ENCODE measurements around the gene APRT.

APRT gene

DNA sequence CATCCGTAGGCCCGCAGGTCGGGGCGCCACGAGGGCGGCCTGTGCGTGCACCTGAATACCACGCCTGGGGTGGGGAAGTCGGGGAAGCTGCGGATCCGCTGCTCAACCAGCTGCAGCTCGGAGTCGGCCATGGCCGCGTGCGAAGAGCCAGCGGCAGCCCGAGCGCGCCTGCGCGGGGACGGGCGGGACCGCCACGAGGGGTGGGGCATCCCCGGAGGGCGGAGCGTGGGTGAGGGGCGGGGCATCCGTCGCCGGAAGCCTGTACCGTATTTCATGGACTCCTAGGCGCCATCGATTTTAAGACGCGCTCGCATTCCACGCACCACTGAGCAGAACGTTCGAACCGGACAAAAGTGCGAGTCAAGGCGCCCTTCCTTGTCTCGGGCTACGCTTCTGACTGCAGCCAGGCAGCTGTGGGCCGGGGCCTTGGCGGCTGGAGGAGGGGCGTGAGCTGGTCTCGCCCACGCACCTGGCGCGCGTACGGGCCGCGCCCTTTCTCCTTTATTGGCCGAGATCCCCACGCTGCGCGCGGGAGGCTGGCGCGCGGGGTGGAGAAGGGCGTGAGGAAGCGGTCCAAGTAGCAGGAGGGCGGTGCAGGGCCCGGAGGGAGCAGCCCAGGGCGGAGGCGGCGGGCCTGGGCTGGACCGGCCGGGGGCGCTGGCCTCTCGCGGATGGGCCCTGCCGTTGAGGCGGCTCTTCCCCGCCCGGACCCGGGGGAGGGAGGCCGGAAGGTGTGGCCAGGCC lies at the start of gene APRT:
Gene APRT, minus strand, starts transcription at position 160 of the 744 bp plus-strand sequence. Its CDS starts 29 bp downstream, at position 131.
- peak; percentile 97 for DNase-seq (ENCODE audit: low read depth)

GRCh38 chr16:88861359-88861758 lies 49.6 kb upstream of the APRT start:
- DNase-seq (ENCODE audit: low read depth) = no peak

- no peak for DNase-seq (ENCODE audit: low read depth)
Observed at GRCh38 chr16:88859381-88860091, 47.8 kb upstream of the APRT start.

GRCh38 chr16:88857728-88858339 lies 46.1 kb upstream of the APRT start:
- peak; percentile 52 for DNase-seq (ENCODE audit: low read depth)

DNA sequence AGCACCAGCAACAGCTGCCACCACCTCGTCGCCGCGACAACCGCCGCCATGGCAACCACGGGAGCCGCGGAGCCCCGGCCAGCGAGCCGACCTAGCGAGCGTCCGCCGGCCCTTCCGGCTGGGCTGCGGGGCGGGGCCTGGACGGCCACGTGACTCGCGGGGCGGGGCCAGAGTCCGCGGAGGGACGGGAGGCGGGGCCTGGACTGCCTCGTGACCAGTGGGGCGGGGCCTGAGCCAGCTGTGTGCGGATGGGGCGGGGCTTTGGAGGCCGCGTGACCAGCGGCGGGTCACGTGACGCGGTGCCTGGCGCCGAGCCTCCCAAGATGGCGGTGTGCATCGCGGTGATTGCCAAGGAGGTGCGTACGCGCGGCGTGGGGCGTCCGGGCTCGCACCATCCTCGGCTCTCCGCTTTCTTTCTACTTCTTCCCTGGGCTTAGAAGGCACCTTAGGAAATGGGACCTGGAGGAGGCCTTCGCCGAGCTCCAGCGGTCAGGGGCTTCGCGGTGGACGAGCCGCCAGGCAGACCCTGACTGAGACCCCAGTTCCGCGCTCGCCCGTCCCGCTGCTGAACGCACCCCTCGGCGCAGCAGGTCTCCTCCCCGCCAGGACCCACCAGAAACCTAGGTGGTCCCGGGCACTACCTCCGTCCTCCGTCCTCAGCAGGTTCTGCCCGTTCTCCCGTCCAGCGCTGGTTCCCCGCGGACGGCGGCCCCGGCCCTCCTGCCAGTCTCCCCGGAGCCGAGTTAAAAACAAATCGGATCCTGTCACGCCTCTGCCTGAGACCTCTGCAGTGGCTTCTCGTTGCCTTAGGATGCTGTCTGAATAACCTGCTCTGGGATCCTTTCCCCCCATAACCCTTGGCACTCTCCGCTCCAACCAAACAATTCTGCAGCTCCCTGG lies 45.4 kb upstream of the APRT start, which contains the start of the genes GALNS and TRAPPC2L:
Gene GALNS, minus strand, starts transcription at position 120 of the 900 bp plus-strand sequence. Its CDS starts 70 bp downstream, at position 50.
Gene TRAPPC2L, plus strand, starts transcription at position 300 of the 900 bp plus-strand sequence. Its CDS starts 24 bp downstream, at position 324.
- peak; percentile 98 for DNase-seq (ENCODE audit: low read depth)

DNA sequence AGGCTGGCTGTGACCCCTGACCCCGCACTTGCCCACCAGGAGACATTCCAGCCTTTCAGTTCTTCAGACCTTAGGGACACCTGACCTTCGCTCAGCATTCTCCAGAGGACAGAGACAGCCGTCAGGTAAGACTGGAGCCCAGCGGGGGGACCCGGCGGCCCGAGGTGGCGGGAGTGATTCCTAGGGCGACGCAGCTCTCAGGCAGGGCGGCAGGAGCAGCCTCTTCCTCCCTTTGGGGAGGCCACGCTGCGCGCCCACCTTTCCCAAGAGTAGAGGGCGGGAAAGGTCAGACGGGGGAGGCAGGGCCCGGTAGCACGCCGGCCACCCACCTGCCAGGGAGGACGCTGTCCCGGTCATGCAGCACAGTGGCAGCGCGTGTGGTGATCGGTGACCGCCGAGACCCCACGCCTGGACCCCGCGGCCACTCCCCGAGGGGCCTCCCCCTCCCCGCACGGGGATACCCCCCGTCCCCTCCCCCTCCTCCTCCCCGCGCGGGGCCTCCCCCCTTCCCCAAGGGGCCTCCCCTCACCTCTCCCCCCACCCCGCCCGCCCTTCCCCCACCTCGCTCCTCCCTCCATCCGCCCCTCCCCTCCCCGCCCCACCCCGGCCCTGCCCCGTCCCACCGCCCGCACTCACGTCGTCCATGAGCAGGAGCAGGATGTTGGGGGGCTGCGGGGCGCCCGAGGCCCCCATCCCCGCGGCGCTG lies 44.5 kb upstream of the APRT start:
- DNase-seq (ENCODE audit: low read depth) = no peak

DNA sequence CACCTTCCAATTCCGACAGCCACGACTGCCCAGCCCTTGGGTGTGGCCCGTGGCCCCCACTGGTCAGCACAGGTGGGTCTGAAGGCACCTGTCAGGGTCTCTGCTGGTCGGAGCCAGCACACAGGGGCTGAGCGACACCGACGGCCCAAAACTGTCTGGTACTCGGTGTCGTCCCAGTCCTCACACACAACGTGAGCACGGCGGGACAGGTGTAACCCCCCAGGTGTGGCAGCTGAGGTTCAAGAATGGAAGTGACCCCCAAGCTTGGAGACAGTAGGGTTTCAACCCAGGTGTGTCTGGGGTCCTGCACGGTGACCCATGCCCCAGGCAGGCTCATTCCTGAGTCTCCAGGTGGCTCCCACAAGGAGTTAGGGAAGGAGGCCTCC lies 44.0 kb upstream of the APRT start:
- DNase-seq (ENCODE audit: low read depth) = no peak

GRCh38 chr16:88855176-88855575 lies 43.4 kb upstream of the APRT start:
- DNase-seq (ENCODE audit: low read depth) = no peak

DNA sequence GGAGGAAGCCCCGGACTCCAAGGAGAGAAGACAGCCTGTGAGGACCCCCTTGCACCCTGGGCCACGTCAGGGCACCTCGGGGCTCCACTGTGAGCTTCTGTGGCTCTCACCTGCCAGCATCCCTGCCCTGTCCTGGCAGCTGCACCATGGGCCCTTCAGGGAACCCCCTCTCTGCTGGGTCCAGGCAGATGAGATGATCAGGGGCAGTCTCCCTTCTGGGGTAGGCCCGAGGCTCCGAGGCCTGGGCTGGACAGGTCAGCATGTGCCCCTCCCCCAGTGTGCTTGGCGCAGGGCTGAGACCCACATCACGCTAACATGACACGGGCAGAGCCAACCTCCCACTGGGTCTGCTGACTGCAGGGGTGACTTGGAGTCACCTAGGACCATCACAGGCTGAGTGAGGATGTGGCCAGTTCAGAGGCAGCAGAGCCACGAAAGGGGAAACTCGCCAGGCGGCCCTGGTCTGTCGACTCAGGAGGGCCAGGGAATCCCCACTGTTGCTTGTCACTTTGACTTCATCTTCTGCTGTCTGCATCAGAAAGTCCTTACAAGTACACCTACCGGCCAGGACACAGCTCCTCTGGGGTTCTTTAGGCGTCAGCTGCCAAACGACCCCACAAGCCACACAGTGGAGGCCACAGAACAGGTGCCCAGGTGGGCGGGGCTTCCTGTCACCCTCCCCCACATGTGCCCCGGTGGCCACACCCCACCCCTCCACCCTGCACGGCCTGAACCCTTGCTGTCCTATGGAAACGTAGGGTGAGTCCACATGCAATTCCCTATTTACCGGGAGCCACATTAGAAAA lies 42.8 kb upstream of the APRT start:
- DNase-seq (ENCODE audit: low read depth) = no peak

DNA sequence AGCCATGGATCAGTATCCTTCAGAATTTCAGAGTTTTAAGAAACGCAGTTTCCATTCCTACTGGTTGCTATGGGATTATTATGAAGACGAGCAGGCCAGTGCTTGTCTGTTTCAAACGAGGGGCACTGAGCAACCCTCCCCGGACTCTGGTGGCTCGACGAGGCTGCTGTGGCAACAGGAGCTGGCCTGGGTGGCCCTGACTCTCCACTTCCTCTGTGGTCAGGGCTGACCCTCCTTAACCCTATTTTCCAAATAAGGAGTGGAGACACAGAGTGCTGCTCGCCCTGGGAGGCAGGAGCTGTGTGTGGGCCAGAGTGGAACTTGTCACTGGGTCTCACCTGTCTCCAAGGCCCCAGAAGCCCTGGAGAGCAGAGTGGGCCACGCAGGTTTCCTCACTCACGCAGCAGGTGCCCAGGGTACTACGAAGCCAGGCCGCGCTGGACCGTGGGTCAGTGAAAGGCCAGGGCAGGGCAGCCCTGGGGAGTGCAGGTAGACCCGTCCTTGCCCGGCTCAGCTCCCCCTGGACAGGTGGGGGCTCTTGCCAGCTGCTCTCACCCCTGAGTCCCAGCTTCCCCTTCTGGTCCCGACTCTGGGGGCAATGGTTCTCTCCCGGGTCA lies 41.7 kb upstream of the APRT start:
- no peak for DNase-seq (ENCODE audit: low read depth)

- DNase-seq (ENCODE audit: low read depth) = no peak
Observed at GRCh38 chr16:88851616-88852015, 39.9 kb upstream of the APRT start.

DNA sequence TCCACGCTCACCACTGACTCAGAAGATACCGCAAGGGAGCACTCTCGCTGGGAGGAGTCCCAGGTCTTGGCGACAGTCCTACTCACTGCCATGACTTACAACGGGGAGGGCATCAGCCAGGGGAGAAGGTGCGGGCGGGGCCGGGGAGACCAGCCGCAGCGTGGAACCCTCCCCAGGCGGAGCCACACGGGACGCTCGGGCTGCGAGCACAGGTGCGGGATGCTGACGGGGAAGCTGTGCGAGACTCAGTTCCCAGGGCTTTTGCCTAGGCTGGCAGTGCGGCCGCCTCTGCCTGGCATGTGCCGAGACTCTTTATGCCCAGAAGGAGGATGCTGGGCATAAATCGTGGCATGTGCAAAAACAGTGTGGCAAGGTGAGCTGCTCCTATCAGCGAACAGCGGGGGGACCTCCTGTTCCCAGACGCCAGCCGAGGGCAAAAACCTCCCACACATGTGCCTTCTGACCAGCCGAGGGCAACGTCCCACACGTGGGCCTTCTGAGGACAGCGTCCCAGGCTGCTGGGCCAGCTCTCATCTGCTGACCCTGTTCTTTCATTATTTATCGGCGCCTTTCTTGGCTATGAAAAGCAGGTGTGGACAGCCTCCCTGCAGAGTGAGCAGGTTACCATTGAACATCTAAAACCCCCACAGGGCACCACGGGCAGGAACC lies 38.9 kb upstream of the APRT start:
- no peak for DNase-seq (ENCODE audit: low read depth)

DNA sequence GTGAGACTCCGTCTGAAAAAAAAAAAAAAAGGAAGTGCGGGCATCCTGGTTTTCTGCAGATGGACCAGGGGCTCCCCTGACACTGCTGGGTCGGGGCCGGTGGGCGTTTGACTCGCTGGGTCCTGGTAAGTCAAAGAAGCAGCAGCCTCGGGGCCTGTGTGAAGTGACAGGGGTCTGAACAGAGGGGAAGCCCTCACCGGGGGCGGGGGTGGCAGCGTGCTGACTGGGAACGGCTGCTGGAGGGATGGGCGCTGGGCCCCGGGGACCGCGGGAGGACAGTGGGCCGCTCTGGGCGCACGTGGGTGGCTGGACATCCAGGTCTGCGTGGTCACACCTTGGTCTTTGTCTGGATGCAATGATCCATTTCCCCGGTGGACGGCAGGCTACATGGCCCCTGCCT lies 36.8 kb upstream of the APRT start:
- no peak for DNase-seq (ENCODE audit: low read depth)

GRCh38 chr16:88847654-88848053 lies 35.9 kb upstream of the APRT start:
- no peak for DNase-seq (ENCODE audit: low read depth)

DNA sequence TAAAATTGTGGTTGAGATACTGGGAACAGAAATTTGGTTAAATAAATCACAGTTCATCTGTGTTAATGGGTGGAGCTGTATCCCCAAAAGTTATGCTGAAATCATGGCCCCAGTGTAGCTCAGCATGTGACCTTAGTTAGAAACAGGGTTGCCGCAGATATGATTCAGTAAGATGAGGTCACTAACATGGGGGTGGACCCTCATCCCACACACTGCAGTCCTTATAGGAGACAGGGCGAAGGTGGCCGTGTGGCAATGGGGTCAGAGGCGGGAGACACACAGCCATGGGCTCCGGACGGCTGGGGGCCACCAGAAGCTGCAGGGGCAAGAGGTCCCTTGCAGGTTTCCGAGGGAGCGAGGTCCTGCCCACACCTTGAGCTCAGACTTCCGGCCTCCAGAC lies 34.4 kb upstream of the APRT start:
- no peak for DNase-seq (ENCODE audit: low read depth)

- no peak for DNase-seq (ENCODE audit: low read depth)
Observed at GRCh38 chr16:88844419-88845036, 32.8 kb upstream of the APRT start.

- DNase-seq (ENCODE audit: low read depth) = no peak
Observed at GRCh38 chr16:88843256-88843655, 31.5 kb upstream of the APRT start.

- DNase-seq (ENCODE audit: low read depth) = no peak
Observed at GRCh38 chr16:88842806-88843205, 31.1 kb upstream of the APRT start.

GRCh38 chr16:88842308-88842756 lies 30.6 kb upstream of the APRT start:
- no peak for DNase-seq (ENCODE audit: low read depth)
